ENCODE results near the gene HEYL.

HEYL gene

GRCh38 chr1:39683591-39684312, 44.3 kb upstream of the HEYL start:
- peaks cover 4% of the 10 kb centered on the region; the same call in 1 of the 2 replicates for H3K4me1 ChIP-seq (ENCODE audit: control insufficient read depth, low read length)
- no peaks in the 10 kb centered on the region for H4K20me1 ChIP-seq (ENCODE audit: control insufficient read depth, insufficient read depth, low read depth, low read length)
- H3K36me3 ChIP-seq (ENCODE audit: control insufficient read depth, low read length), result no peaks in the 10 kb centered on the region
- peaks cover 46% of the 10 kb centered on the region for H3K27me3 ChIP-seq (ENCODE audit: control insufficient read depth, low read length)
- TF ChIP-seq CTCF (IDR thresholded peaks at IDR 0.05; ENCODE audit: low read depth, low read length, poor library complexity, severe bottlenecking) (no peak), EZH2phosphoT487 (IDR thresholded peaks at IDR 0.05; ENCODE audit: borderline replicate concordance, low read length) (no peak)
- H3K4me3 ChIP-seq (ENCODE audit: low read length), result no peak overlapping the region
- no peaks in the 10 kb centered on the region for H3F3A ChIP-seq (ENCODE audit: control insufficient read depth, insufficient read depth)
- no peaks in the 10 kb centered on the region for H3K79me2 ChIP-seq (ENCODE audit: control insufficient read depth, low read length)
- no peaks in the 10 kb centered on the region for H3K9me2 ChIP-seq (replicated peaks; ENCODE audit: control insufficient read depth, low read length)
- H3K27ac ChIP-seq (ENCODE audit: low read depth, low read length), result no peak overlapping the region
- no peak overlapping the region for H3K4me2 ChIP-seq (ENCODE audit: low read length)
- H3K9me3 ChIP-seq (ENCODE audit: control insufficient read depth, insufficient read depth, low read length), result no peaks in the 10 kb centered on the region

DNA sequence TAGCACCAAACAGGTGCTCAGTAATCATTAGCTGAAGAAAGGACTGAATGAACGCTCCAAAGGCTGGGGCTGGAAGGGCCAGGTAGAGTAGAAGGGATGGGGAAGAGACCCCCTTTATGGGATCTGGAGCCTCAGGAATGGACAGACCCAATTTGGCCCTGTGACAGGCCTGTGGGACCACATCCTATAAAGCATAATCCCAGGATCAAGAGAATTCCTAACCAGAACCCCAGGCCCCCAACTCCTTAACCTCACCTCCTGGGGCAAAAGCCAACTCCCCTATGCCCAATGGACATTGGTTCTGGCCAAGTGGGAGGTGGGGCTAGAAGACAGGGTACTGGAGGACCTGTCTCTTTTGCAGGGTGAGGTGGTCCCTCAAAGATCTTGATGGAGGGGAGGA, 42.6 kb upstream of the HEYL start:
- Histone ChIP-seq H4K20me1 (ENCODE audit: control insufficient read depth, insufficient read depth, low read depth, low read length) (no peaks in the 10 kb centered on the region), H3K36me3 (ENCODE audit: control insufficient read depth, low read length) (no peaks in the 10 kb centered on the region), H3K4me3 (ENCODE audit: low read length) (no peak overlapping the region), H3F3A (ENCODE audit: control insufficient read depth, insufficient read depth) (no peaks in the 10 kb centered on the region), H3K4me1 (ENCODE audit: control insufficient read depth, low read length) (peaks cover 4% of the 10 kb centered on the region; the same call in 1 of the 2 replicates), H3K27me3 (ENCODE audit: control insufficient read depth, low read length) (peaks cover 34% of the 10 kb centered on the region), H3K4me2 (ENCODE audit: low read length) (no peak overlapping the region), H3K79me2 (ENCODE audit: control insufficient read depth, low read length) (no peaks in the 10 kb centered on the region), H3K9me3 (ENCODE audit: control insufficient read depth, insufficient read depth, low read length) (no peaks in the 10 kb centered on the region), H3K9me2 (replicated peaks; ENCODE audit: control insufficient read depth, low read length) (no peaks in the 10 kb centered on the region), H3K27ac (ENCODE audit: low read depth, low read length) (no peak overlapping the region)
- no peak for TF ChIP-seq EZH2phosphoT487 (IDR thresholded peaks at IDR 0.05; ENCODE audit: borderline replicate concordance, low read length)
- TF ChIP-seq CTCF (IDR thresholded peaks at IDR 0.05; ENCODE audit: low read depth, low read length, poor library complexity, severe bottlenecking), result no peak

- H3K4me3 ChIP-seq (ENCODE audit: low read length), result no peak overlapping the region
- TF ChIP-seq CTCF (IDR thresholded peaks at IDR 0.05; ENCODE audit: low read depth, low read length, poor library complexity, severe bottlenecking) (no peak), EZH2phosphoT487 (IDR thresholded peaks at IDR 0.05; ENCODE audit: borderline replicate concordance, low read length) (no peak)
- no peaks in the 10 kb centered on the region for H3K9me2 ChIP-seq (replicated peaks; ENCODE audit: control insufficient read depth, low read length)
- no peak overlapping the region for H3K4me2 ChIP-seq (ENCODE audit: low read length)
- peaks cover 4% of the 10 kb centered on the region; the same call in 1 of the 2 replicates for H3K4me1 ChIP-seq (ENCODE audit: control insufficient read depth, low read length)
- H3K27me3 ChIP-seq (ENCODE audit: control insufficient read depth, low read length), result peaks cover 30% of the 10 kb centered on the region
- no peaks in the 10 kb centered on the region for H3K9me3 ChIP-seq (ENCODE audit: control insufficient read depth, insufficient read depth, low read length)
- H3F3A ChIP-seq (ENCODE audit: control insufficient read depth, insufficient read depth), result no peaks in the 10 kb centered on the region
- no peaks in the 10 kb centered on the region for H4K20me1 ChIP-seq (ENCODE audit: control insufficient read depth, insufficient read depth, low read depth, low read length)
- H3K36me3 ChIP-seq (ENCODE audit: control insufficient read depth, low read length), result no peaks in the 10 kb centered on the region
- H3K79me2 ChIP-seq (ENCODE audit: control insufficient read depth, low read length), result no peaks in the 10 kb centered on the region
- H3K27ac ChIP-seq (ENCODE audit: low read depth, low read length), result no peak overlapping the region
Observed at GRCh38 chr1:39681294-39681693, 41.9 kb upstream of the HEYL start.
